HG02763 (cell line): ENCODE results near the gene FARS2.

Source experiments
- ATAC-seq: cut with Tn5 transposase; IDR thresholded peaks from one replicate; pipeline ENCODE4 v1.9.1; 2021; ENCODE audit warnings: mild to moderate bottlenecking, moderate library complexity; ENCODE audit not compliant: unreplicated experiment

FARS2 gene

GRCh38 chr6:5365436-5366195 is 104.3 kb downstream of the FARS2 start:
- no peak for ATAC-seq

GRCh38 chr6:5366941-5367340 is 105.6 kb downstream of the FARS2 start:
- ATAC-seq, result no peak

GRCh38 chr6:5367510-5367909 is 106.2 kb downstream of the FARS2 start:
- no peak for ATAC-seq

- ATAC-seq, result no peak
Measured at GRCh38 chr6:5373430-5373829, 112.1 kb downstream of the FARS2 start.

GRCh38 chr6:5378331-5378730 is 117.0 kb downstream of the FARS2 start:
- ATAC-seq, result no peak

GRCh38 chr6:5379647-5380242 is 118.4 kb downstream of the FARS2 start:
- ATAC-seq, result no peak

GRCh38 chr6:5383856-5384255 is 122.5 kb downstream of the FARS2 start:
- ATAC-seq, result no peak

GRCh38 chr6:5384276-5384675 is 123.0 kb downstream of the FARS2 start:
- ATAC-seq, result no peak

GRCh38 chr6:5388326-5388725 is 127.0 kb downstream of the FARS2 start:
- ATAC-seq, result no peak

GRCh38 chr6:5389086-5389745 is 127.9 kb downstream of the FARS2 start:
- ATAC-seq, result no peak

GRCh38 chr6:5390177-5390576 is 128.9 kb downstream of the FARS2 start:
- no peak for ATAC-seq

GRCh38 chr6:5394280-5394679 is 133.0 kb downstream of the FARS2 start:
- ATAC-seq, result no peak

GRCh38 chr6:5395719-5396118 is 134.4 kb downstream of the FARS2 start:
- no peak for ATAC-seq

- ATAC-seq, result peak; percentile 57
Measured at GRCh38 chr6:5398530-5398929, 137.2 kb downstream of the FARS2 start.

- ATAC-seq, result no peak
Measured at GRCh38 chr6:5399391-5399790, 138.1 kb downstream of the FARS2 start.

GRCh38 chr6:5401845-5402738 is 140.8 kb downstream of the FARS2 start:
- no peak for ATAC-seq

GRCh38 chr6:5403076-5403475 is 141.8 kb downstream of the FARS2 start:
- no peak for ATAC-seq

- ATAC-seq, result no peak
Measured at GRCh38 chr6:5403609-5404008, 142.3 kb downstream of the FARS2 start.

- no peak for ATAC-seq
Measured at GRCh38 chr6:5405976-5406375, 144.7 kb downstream of the FARS2 start.

- no peak for ATAC-seq
Measured at GRCh38 chr6:5411414-5411813, 150.1 kb downstream of the FARS2 start.

GRCh38 chr6:5412017-5412416 is 150.7 kb downstream of the FARS2 start:
- ATAC-seq, result no peak
